ENCODE results near the gene MED8. TPM values are rescaled to one million over a fixed set of nuclear protein-coding genes. Genes with fewer than 3 reads are reported as not detected.

MED8 gene
- total and polyA plus RNA-seq, 10 of the 15 experiments (the other 5 are each of a cell fraction or from before 2014, with no cell fraction given) = 20.2 to 61.7 (median 39.5) TPM

DNA sequence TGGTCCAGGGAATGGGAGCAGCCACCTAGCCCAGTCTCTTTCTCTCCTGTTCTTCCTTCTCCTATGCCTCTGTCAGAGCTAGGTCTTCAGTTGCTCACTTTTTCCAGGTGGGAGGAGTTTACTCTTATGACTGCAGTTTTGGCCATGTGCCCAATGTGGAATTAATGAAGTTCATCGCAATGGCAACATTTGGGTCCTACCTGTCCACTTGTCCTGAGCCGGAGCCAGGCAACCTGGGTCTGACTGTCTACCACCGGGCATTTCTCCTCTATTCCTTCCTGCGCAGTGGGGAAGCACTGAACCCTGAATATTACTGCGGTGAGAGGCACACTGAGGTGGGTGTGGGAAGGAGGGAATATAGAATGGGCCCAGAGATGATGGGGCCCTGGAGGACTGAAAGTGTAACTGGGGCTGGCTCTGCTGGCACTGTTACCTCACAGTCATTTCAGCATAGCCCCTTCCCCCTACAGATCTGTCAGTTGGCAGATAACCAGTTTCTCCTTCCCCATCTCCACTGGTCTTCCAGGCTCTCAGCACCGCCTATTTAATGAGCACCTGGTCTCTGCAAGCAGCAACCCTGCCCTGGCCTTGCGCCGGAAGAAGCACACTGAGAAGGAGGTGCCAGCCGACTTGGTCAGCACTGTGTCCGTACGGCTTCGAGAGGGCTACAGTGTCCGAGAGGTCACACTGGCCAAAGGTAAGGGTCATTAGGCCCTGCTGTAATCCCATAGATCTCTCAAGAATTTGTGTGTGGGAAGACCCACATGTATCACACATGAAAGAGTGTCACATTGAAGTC is 30.2 kb upstream of the MED8 start:
- ATAC-seq (no peak), FAIRE-seq (no peak), DNase-seq (ENCODE audit: low read depth, low spot score) (no peak)
- Histone ChIP-seq H4K20me1 (ENCODE audit: control insufficient read depth, insufficient read depth) (no peaks in the 10 kb centered on the region), H3K9ac (ENCODE audit: control insufficient read depth, insufficient read depth, low read length) (no peak overlapping the region), H2AFZ (ENCODE audit: control insufficient read depth, low read depth, low read length) (no peak overlapping the region), H3K4me3 (no peak overlapping the region), H3K4me1 (ENCODE audit: control insufficient read depth, insufficient read depth, low read length) (peaks cover 9% of the 10 kb centered on the region), H3K27ac (ENCODE audit: control insufficient read depth, insufficient read depth) (no peak overlapping the region), H3K36me3 (ENCODE audit: control insufficient read depth in 2 of 2, insufficient read depth in 2 of 2, low read length in 1 of 2) (peaks cover 13 to 30% of the 10 kb centered on the region in 2 experiments), H3K4me2 (ENCODE audit: control insufficient read depth, insufficient read depth) (no peak overlapping the region), H3K79me2 (ENCODE audit: control insufficient read depth, insufficient read depth, low read length) (no peaks in the 10 kb centered on the region), H3K27me3 (replicated peaks in 1 of 2; ENCODE audit: control insufficient read depth in 2 of 2, insufficient read depth in 2 of 2, low read length in 1 of 2) (no peaks in the 10 kb centered on the region), H3K9me3 (replicated peaks; ENCODE audit: control insufficient read depth, insufficient read depth, low read length) (no peaks in the 10 kb centered on the region)
- ChIA-PET CTCF (no interaction called here), POLR2A (interaction anchor here (1.0 kb wide), 1 partner anchor 29 kb away, joined by 3 read pairs; no protein-coding TSS in a partner anchor), RAD21 (ENCODE audit: unreplicated experiment) (interaction anchor here (1.4 to 1.6 kb wide), 2 partner anchors 180 to 193 kb away, joined by 4 to 9 read pairs; no protein-coding TSS in a partner anchor), SMC1A (ENCODE audit: uncharacterized antibody, unreplicated experiment) (interaction anchor here (1.8 kb wide), 1 partner anchor 193 kb away, joined by 7 read pairs; no protein-coding TSS in a partner anchor)
- no peak for TF ChIP-seq IKZF1 (conservative IDR thresholded peaks at IDR 0.05)
- TF ChIP-seq MEF2A (IDR thresholded peaks at IDR 0.05; ENCODE audit: insufficient read depth, low read depth, low read length) = no peak
- no peak for TF ChIP-seq RB1 (IDR thresholded peaks at IDR 0.05; ENCODE audit: borderline replicate concordance)
- TF ChIP-seq, protein P1, sequence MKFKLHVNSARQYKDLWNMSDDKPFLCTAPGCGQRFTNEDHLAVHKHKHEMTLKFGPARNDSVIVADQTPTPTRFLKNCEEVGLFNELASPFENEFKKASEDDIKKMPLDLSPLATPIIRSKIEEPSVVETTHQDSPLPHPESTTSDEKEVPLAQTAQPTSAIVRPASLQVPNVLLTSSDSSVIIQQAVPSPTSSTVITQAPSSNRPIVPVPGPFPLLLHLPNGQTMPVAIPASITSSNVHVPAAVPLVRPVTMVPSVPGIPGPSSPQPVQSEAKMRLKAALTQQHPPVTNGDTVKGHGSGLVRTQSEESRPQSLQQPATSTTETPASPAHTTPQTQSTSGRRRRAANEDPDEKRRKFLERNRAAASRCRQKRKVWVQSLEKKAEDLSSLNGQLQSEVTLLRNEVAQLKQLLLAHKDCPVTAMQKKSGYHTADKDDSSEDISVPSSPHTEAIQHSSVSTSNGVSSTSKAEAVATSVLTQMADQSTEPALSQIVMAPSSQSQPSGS (IDR thresholded peaks at IDR 0.05; ENCODE audit: low read length) = no peak
- no peak for TF ChIP-seq ZBED1 (IDR thresholded peaks at IDR 0.05; ENCODE audit: borderline replicate concordance)
- TF ChIP-seq TCF12 (IDR thresholded peaks at IDR 0.05; ENCODE audit: low read depth, low read length) = no peak
- TF ChIP-seq, protein P2, sequence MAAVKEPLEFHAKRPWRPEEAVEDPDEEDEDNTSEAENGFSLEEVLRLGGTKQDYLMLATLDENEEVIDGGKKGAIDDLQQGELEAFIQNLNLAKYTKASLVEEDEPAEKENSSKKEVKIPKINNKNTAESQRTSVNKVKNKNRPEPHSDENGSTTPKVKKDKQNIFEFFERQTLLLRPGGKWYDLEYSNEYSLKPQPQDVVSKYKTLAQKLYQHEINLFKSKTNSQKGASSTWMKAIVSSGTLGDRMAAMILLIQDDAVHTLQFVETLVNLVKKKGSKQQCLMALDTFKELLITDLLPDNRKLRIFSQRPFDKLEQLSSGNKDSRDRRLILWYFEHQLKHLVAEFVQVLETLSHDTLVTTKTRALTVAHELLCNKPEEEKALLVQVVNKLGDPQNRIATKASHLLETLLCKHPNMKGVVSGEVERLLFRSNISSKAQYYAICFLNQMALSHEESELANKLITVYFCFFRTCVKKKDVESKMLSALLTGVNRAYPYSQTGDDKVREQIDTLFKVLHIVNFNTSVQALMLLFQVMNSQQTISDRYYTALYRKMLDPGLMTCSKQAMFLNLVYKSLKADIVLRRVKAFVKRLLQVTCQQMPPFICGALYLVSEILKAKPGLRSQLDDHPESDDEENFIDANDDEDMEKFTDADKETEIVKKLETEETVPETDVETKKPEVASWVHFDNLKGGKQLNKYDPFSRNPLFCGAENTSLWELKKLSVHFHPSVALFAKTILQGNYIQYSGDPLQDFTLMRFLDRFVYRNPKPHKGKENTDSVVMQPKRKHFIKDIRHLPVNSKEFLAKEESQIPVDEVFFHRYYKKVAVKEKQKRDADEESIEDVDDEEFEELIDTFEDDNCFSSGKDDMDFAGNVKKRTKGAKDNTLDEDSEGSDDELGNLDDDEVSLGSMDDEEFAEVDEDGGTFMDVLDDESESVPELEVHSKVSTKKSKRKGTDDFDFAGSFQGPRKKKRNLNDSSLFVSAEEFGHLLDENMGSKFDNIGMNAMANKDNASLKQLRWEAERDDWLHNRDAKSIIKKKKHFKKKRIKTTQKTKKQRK (IDR thresholded peaks at IDR 0.05; ENCODE audit: low read depth, low read length) = no peak
- TF ChIP-seq, protein P3, sequence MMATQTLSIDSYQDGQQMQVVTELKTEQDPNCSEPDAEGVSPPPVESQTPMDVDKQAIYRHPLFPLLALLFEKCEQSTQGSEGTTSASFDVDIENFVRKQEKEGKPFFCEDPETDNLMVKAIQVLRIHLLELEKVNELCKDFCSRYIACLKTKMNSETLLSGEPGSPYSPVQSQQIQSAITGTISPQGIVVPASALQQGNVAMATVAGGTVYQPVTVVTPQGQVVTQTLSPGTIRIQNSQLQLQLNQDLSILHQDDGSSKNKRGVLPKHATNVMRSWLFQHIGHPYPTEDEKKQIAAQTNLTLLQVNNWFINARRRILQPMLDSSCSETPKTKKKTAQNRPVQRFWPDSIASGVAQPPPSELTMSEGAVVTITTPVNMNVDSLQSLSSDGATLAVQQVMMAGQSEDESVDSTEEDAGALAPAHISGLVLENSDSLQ (IDR thresholded peaks at IDR 0.05) = no peak
- TF ChIP-seq, protein P4, sequence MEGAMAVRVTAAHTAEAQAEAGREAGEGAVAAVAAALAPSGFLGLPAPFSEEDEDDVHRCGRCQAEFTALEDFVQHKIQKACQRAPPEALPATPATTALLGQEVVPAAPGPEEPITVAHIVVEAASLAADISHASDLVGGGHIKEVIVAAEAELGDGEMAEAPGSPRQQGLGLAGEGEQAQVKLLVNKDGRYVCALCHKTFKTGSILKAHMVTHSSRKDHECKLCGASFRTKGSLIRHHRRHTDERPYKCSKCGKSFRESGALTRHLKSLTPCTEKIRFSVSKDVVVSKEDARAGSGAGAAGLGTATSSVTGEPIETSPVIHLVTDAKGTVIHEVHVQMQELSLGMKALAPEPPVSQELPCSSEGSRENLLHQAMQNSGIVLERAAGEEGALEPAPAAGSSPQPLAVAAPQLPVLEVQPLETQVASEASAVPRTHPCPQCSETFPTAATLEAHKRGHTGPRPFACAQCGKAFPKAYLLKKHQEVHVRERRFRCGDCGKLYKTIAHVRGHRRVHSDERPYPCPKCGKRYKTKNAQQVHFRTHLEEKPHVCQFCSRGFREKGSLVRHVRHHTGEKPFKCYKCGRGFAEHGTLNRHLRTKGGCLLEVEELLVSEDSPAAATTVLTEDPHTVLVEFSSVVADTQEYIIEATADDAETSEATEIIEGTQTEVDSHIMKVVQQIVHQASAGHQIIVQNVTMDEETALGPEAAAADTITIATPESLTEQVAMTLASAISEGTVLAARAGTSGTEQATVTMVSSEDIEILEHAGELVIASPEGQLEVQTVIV (IDR thresholded peaks at IDR 0.05; ENCODE audit: borderline replicate concordance, partially characterized antibody) = no peak
- BruUV-seq (replicated peaks) = no TSS peak
- in situ Hi-C loops (cut with MboI) = no loop called here
- WGBS (ENCODE audit: insufficient coverage, insufficient replicate concordance, low lambda C conversion rate, missing lambda C conversion rate) = 93% methylated on average over 13 of the region's 13 CpGs
- intact Hi-C loops (cut with micrococcal nuclease; ENCODE audit: unreplicated experiment) = no loop called here
